Caco-2 (cell line): ENCODE data around the gene HDAC9. TPM values are rescaled to one million over a fixed set of nuclear protein-coding genes. Genes with fewer than 3 reads are reported as not detected.

Source experiments
- BruUV-seq: library from RNA; stranded (reverse); fragments of 400-500 nt; replicated peaks from 2 replicates; lab custom pipeline; 2021; lab: Mats Ljungman, UMichigan
- CTCF ChIA-PET: fragments of 300-600 bp; sonication (Branson Sonifier 250); formaldehyde crosslinking; loops from one replicate; lab custom pipeline; 2022; ENCODE audit warnings: antibody characterized with exemption; lab: Charles Lee
- POLR2A ChIA-PET: fragments of 300-600 bp; sonication (Branson Sonifier 250); formaldehyde crosslinking; loops from one replicate; lab custom pipeline; 2022; ENCODE audit warnings: antibody characterized with exemption; lab: Charles Lee
- DNase-seq, 2 experiments: peaks; one replicate each; pipeline versions ENCODE4 v3.0.0 to v3.0.0-alpha.2; 2020 to 2022
- H3K27me3 ChIP-seq: replicated peaks from 2 replicates; pipeline ENCODE4 v1.6.0; 2011; ENCODE audit warnings: low read length; ENCODE audit not compliant: control insufficient read depth, insufficient read depth
- H3K36me3 ChIP-seq: 2 replicates; pipeline ENCODE4 v1.5.1; 2011; ENCODE audit warnings: low read length; ENCODE audit not compliant: control insufficient read depth, insufficient read depth
- H3K4me1 ChIP-seq: fragments of 250-450 bp; sonication (Bioruptor Pico); 2 replicates; pipeline ENCODE4 v1.5.1; 2020; ENCODE audit warnings: mild to moderate bottlenecking
- H3K4me3 ChIP-seq: 2 replicates; pipeline ENCODE4 v1.5.1; 2011; ENCODE audit warnings: low read depth, mild to moderate bottlenecking, control low read depth, low read length
- H3K9me3 ChIP-seq: fragments of 250-450 bp; sonication (Bioruptor Pico); 2 replicates; pipeline ENCODE4 v1.5.1; 2020; ENCODE audit warnings: mild to moderate bottlenecking, moderate library complexity
- H3K27ac Mint-ChIP-seq: one replicate; pipeline ENCODE4 v1.8.0; 2022; ENCODE audit warnings: mixed read lengths; ENCODE audit not compliant: unreplicated experiment
- H3K27me3 Mint-ChIP-seq: one replicate; pipeline ENCODE4 v1.8.0; 2022; ENCODE audit warnings: mixed read lengths; ENCODE audit not compliant: insufficient read depth, unreplicated experiment
- H3K36me3 Mint-ChIP-seq: one replicate; pipeline ENCODE4 v1.8.0; 2022; ENCODE audit warnings: mild to moderate bottlenecking, mixed read lengths; ENCODE audit not compliant: insufficient read depth, unreplicated experiment
- H3K4me1 Mint-ChIP-seq: one replicate; pipeline ENCODE4 v1.8.0; 2022; ENCODE audit warnings: low read depth, mixed read lengths; ENCODE audit not compliant: unreplicated experiment
- H3K4me3 Mint-ChIP-seq: one replicate; pipeline ENCODE4 v1.8.0; 2022; ENCODE audit warnings: mild to moderate bottlenecking, moderate library complexity, mixed read lengths; ENCODE audit not compliant: unreplicated experiment
- H3K9me3 Mint-ChIP-seq: one replicate; pipeline ENCODE4 v1.8.0; 2022; ENCODE audit warnings: mixed read lengths; ENCODE audit not compliant: unreplicated experiment
- intact Hi-C: fragments of 100-400 bp; cut with micrococcal nuclease; formaldehyde crosslinking; loops from one replicate; pipeline ENCODE4 v1.10.0; 2022; ENCODE audit not compliant: unreplicated experiment
- total RNA-seq: library from RNA; stranded (reverse); gene quantifications from 2 replicates; pipeline ENCODE4 v1.2.3, GENCODE V29; 2022
- TF ChIP-seq, protein P1 (sequence below), 2 experiments: fragments of 200-600 bp in 1 of 2; IDR thresholded peaks; 1 replicate in 1 of 2; 2 replicates in 1 of 2; pipeline versions ENCODE4 v1.5.1 to v1.8.0; 2011 to 2022; ENCODE audit warnings: antibody characterized with exemption in 1 of 2, control low read depth in 1 of 2, inconsistent platforms in 1 of 2, low read depth in 1 of 2, low read length in 1 of 2, mild to moderate bottlenecking in 1 of 2, moderate library complexity in 1 of 2; ENCODE audit not compliant: insufficient read depth in 1 of 2, severe bottlenecking in 1 of 2, unreplicated experiment in 1 of 2

Gene HDAC9
- total RNA-seq, 1 experiment from 2014 or later, result 0.27 TPM

DNA sequence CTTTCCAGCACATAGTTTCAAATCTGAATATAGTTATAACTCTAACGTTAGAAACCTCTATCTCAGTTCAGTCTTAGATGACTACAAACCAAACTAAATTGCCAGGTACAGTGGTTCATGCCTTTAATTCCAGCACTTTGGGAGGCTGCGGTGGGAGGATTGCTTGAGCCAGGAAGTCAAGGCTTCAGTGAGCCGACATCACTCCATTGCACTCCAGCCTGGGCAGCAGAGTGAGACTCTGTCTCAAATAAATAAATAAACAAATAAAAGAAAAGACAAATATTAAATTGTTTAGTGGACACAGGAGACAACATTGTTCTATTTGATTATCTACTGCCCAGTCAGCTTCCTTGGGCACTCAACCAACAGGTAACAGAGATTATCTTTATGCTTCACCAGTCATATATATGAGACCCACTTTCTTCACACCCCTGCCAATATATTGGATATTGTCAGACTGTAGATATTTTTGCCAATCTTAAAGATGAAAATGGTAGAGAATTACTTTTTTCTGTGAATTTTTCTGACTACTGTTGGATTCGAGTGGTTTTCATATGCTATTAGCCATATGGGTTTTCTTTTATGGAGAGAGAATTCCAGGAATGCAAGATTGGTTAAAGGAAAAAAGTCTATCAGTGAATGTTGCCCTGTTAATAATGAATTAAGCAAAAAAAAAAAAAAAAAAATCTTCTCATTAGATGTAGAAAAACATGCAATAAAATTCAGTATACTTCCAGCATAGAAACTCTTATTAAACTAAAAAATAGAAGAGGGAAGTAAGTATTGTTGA, 16.0 kb downstream of the HDAC9 start:
- POLR2A ChIA-PET, result no interaction called here
- no TSS peak for BruUV-seq
- no peaks in the 10 kb centered on the region for H3K36me3 ChIP-seq
- Mint-ChIP-seq H3K27me3 (no peaks in the 10 kb centered on the region), H3K27ac (no peak overlapping the region), H3K4me1 (peaks cover 15% of the 10 kb centered on the region), H3K36me3 (no peaks in the 10 kb centered on the region), H3K9me3 (no peaks in the 10 kb centered on the region), H3K4me3 (no peak overlapping the region)
- no peaks in the 10 kb centered on the region for H3K9me3 ChIP-seq
- intact Hi-C loops, result no loop called here
- peaks cover 6% of the 10 kb centered on the region; the same call in 1 of the 2 replicates for H3K4me1 ChIP-seq
- no peak overlapping the region for H3K4me3 ChIP-seq
- CTCF ChIA-PET, result no interaction called here
- DNase-seq, result no peak
- H3K27me3 ChIP-seq, result no peaks in the 10 kb centered on the region
- TF ChIP-seq, protein P1, sequence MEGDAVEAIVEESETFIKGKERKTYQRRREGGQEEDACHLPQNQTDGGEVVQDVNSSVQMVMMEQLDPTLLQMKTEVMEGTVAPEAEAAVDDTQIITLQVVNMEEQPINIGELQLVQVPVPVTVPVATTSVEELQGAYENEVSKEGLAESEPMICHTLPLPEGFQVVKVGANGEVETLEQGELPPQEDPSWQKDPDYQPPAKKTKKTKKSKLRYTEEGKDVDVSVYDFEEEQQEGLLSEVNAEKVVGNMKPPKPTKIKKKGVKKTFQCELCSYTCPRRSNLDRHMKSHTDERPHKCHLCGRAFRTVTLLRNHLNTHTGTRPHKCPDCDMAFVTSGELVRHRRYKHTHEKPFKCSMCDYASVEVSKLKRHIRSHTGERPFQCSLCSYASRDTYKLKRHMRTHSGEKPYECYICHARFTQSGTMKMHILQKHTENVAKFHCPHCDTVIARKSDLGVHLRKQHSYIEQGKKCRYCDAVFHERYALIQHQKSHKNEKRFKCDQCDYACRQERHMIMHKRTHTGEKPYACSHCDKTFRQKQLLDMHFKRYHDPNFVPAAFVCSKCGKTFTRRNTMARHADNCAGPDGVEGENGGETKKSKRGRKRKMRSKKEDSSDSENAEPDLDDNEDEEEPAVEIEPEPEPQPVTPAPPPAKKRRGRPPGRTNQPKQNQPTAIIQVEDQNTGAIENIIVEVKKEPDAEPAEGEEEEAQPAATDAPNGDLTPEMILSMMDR (IDR thresholded peaks at IDR 0.05; ENCODE audit: insufficient read depth in 1 of 2, low read depth in 1 of 2, low read length in 1 of 2, severe bottlenecking in 1 of 2, unreplicated experiment in 1 of 2), result no peak

DNA sequence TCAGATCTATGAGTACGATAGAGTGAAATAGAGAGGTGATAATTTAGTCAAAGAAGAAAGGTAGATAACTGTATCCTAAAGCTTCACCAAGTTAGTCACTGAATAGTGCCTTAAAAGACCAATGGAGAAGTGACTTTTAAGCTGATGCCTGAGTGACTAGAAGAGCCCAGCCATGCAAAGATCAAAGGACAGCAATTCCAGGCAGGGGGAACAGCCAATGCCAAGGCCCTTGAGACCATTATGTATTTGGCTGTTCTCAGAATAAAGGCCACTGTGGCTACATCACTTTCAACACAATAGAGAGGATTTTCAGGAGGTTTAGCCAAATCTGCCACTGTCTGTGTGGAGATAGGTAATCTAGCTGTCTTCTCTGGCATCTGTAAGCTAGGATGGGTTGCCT, 17.8 kb downstream of the HDAC9 start:
- POLR2A ChIA-PET, result no interaction called here
- no peaks in the 10 kb centered on the region for H3K9me3 Mint-ChIP-seq
- no peaks in the 10 kb centered on the region for H3K27me3 ChIP-seq
- no peaks in the 10 kb centered on the region for H3K9me3 ChIP-seq
- H3K4me3 Mint-ChIP-seq, result no peak overlapping the region
- no peak overlapping the region for H3K27ac Mint-ChIP-seq
- no peaks in the 10 kb centered on the region for H3K36me3 Mint-ChIP-seq
- CTCF ChIA-PET, result no interaction called here
- intact Hi-C loops, result no loop called here
- peaks cover under 1% of the 10 kb centered on the region; the same call in 1 of the 2 replicates for H3K4me1 ChIP-seq
- TF ChIP-seq, protein P1 (IDR thresholded peaks at IDR 0.05; ENCODE audit: insufficient read depth in 1 of 2, low read depth in 1 of 2, low read length in 1 of 2, severe bottlenecking in 1 of 2, unreplicated experiment in 1 of 2), result no peak
- no peak for DNase-seq
- H3K36me3 ChIP-seq, result no peaks in the 10 kb centered on the region
- H3K27me3 Mint-ChIP-seq, result no peaks in the 10 kb centered on the region
- peaks cover 8% of the 10 kb centered on the region for H3K4me1 Mint-ChIP-seq
- no TSS peak for BruUV-seq
- H3K4me3 ChIP-seq, result no peak overlapping the region

DNA sequence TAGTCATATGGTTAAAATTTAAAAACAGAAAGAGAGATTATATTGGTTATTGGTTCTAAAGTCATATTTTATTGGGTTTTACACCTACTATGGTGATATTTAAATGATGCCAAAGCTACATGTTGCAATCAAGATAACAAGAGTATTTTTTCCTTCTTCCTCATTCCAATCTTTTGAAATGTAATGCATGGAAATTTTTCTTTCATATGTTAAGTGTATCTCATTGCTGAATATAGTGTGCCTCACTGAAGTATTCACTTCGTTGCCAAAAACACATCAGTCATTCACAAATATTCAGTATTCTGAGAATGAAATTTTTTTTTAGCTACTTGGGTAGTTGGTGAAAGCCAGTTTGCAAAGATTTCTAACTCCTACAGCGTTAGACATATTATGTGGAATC, 19.5 kb downstream of the HDAC9 start:
- no peaks in the 10 kb centered on the region for H3K9me3 Mint-ChIP-seq
- no peak overlapping the region for H3K4me3 Mint-ChIP-seq
- no peak overlapping the region for H3K27ac Mint-ChIP-seq

More for the DNA sequence above, 19.5 kb downstream of the HDAC9 start:
- H3K4me1 ChIP-seq, result no peaks in the 10 kb centered on the region
- intact Hi-C loops, result no loop called here
- H3K27me3 ChIP-seq, result no peaks in the 10 kb centered on the region
- TF ChIP-seq, protein P1 (IDR thresholded peaks at IDR 0.05; ENCODE audit: insufficient read depth in 1 of 2, low read depth in 1 of 2, low read length in 1 of 2, severe bottlenecking in 1 of 2, unreplicated experiment in 1 of 2), result no peak
- Mint-ChIP-seq H3K36me3 (no peaks in the 10 kb centered on the region), H3K27me3 (no peaks in the 10 kb centered on the region), H3K4me1 (no peaks in the 10 kb centered on the region)
- no peaks in the 10 kb centered on the region for H3K9me3 ChIP-seq
- ChIA-PET CTCF (no interaction called here), POLR2A (no interaction called here)
- H3K36me3 ChIP-seq, result no peaks in the 10 kb centered on the region
- BruUV-seq, result no TSS peak
- DNase-seq, result no peak
- H3K4me3 ChIP-seq, result no peak overlapping the region
